Heart left ventricle (tissue), 16 donors: Measurements from ENCODE around the gene ASXL2. TPM values are rescaled to one million over a fixed set of nuclear protein-coding genes. Genes with fewer than 3 reads are reported as not detected.

Experiments used
- ATAC-seq, 4 donors: fragments of 200-7000 bp; cut with Tn5 transposase; one replicate each; pipeline ENCODE4 v1.9.1; 2020 to 2022; ENCODE audit warnings: moderate library complexity in 4 of 4, mild to moderate bottlenecking in 3 of 4, moderate number of reproducible peaks in 1 of 4
- DNase-seq, 5 donors: peaks; one replicate each; pipeline ENCODE4 v3.0.0-alpha.2; 2020
- H3K27ac ChIP-seq, 12 donors: fragments of 200-600 bp; sonication (generic) in 4 of 12; one replicate each; pipeline versions ENCODE4 v1.5.0 to v1.8.0; 2016 to 2022; ENCODE audit warnings: mild to moderate bottlenecking in 2 of 12
- H3K27me3 ChIP-seq, 9 donors: fragments of 200-600 bp; sonication (generic) in 2 of 9; one replicate each; pipeline versions ENCODE4 v1.5.1 to v1.8.0; 2016 to 2022; ENCODE audit warnings: mild to moderate bottlenecking in 3 of 9
- H3K36me3 ChIP-seq, 9 donors: fragments of 200-600 bp; sonication (generic) in 2 of 9; one replicate each; pipeline versions ENCODE4 v1.5.0 to v1.8.0; 2018 to 2022; ENCODE audit warnings: mild to moderate bottlenecking in 2 of 9
- H3K4me1 ChIP-seq, 12 donors: fragments of 200-600 bp; sonication (generic) in 4 of 12; one replicate each; pipeline versions ENCODE4 v1.5.0 to v1.8.0; 2016 to 2022; ENCODE audit warnings: mild to moderate bottlenecking in 3 of 12
- H3K4me3 ChIP-seq, 12 donors: fragments of 200-600 bp; sonication (generic) in 4 of 12; one replicate each; pipeline versions ENCODE4 v1.5.0 to v1.8.0; 2017 to 2022; ENCODE audit warnings: mild to moderate bottlenecking in 9 of 12, moderate library complexity in 4 of 12
- H3K9me3 ChIP-seq, 12 donors: fragments of 200-600 bp; sonication (generic) in 4 of 12; one replicate each; pipeline versions ENCODE4 v1.5.0 to v1.8.0; 2016 to 2022; ENCODE audit warnings: mild to moderate bottlenecking in 1 of 12
- CTCF ChIP-seq, 12 donors: fragments of 200-600 bp; sonication (generic) in 4 of 12; IDR thresholded peaks; one replicate each; pipeline versions ENCODE4 v1.5.0 to v1.8.0; 2018 to 2022; ENCODE audit warnings: antibody characterized with exemption in 12 of 12, mild to moderate bottlenecking in 5 of 12
- POLR2A ChIP-seq, 2 donors: fragments of 450-650 bp; IDR thresholded peaks; one replicate each; pipeline ENCODE4 v1.6.1; 2017; ENCODE audit warnings: antibody characterized with exemption in 2 of 2, mild to moderate bottlenecking in 2 of 2, moderate library complexity in 2 of 2
- WGBS, 4 donors: extraction: QIAGEN DNeasy Blood & Tissue Kit in 2 of 4; methylation state at CpG; one replicate each; pipeline versions ENCODE4 v1.1.5 to v1.1.7; 2013 to 2018; 5-methylcytosine and 5-hydroxymethylcytosine counted together
- intact Hi-C, 10 donors: fragments of 100-400 bp; cut with DNase I; formaldehyde crosslinking; loops; one replicate each; pipeline versions ENCODE4 v1.11.1 to v1.14.2; 2022
- polyA plus RNA-seq, 2 donors: library from polyadenylated mRNA; stranded (reverse); fragments of 200-250 nt; gene quantifications; one replicate each; pipeline ENCODE4 v1.2.3, GENCODE V29; 2013
- total RNA-seq, 9 donors: library from RNA; depleted of rRNA in 2 of 9; stranded (reverse); fragments of >200 nt in 2 of 9; fragmentation: NEBNext Ultra II Directional in 3 of 9; extraction: Animal tissue kit (Norgen Biotek cat#: 25700) in 3 of 9; gene quantifications; one replicate each; pipeline versions ENCODE4 v1.1.0 to v1.2.4, GENCODE V29; 2016 to 2023
- donor health status: ischemic (EF 13 %, LVEDD 7.1; RV severe dilation, severe dysfunction).
- donor health status: healthy with polysubstance abuse.
- donor health status: DM: no; HTN: yes; CAD: no.
- donor health status: DM: no; HTN: no; CAD: no.
- donor health status: ischemic (EF 25% LVEDD 6.9; RV normal size, moderate dysfunction).
- donor health status: ischemic (EF 25% LVEDD 5.7; RV mildly dilated, moderate dysfunction).
- donor health status: healthy.
- donor health status: DM: yes; HTN: yes; CAD: no.
- donor health status: ischemic (EF 35%, LVEDD 5.7; RV mildly dilated, moderate dysfunction).
- donor health status: nonischemic (EF 11% LVEDD 7.7; RV severe dilation, severe dysfunction).
- donor health status: DM: yes; HTN: yes; CAD: no.
- donor health status: PGD.
- donor health status: ischemic (EF 29% LVEDD 5.4; RV normal size, mild dysfunction).
- donor health status: nonischemic (EF 23%, LVEDD 6.1; RV moderate dilation, normal function).

Gene ASXL2
- total and polyA plus RNA-seq, 11 donors, result 1.9 to 35.3 (median 23.0) TPM

GRCh38 chr2:25743132-25743830 lies 135.0 kb downstream of the ASXL2 start:
- ATAC-seq, result no peak
- Histone ChIP-seq H3K27me3 (no peaks in the 10 kb centered on the region), H3K4me1 (peaks cover 0 to 18% (median 4%) of the 10 kb centered on the region in 12 donors), H3K4me3 (no peak overlapping the region), H3K36me3 (peaks cover 0 to 60% (median 47%) of the 10 kb centered on the region in 9 donors), H3K27ac (no peak overlapping the region), H3K9me3 (no peaks in the 10 kb centered on the region)
- intact Hi-C loops, result no loop called here
- no peak for DNase-seq
- 85 to 95% (median 90%) methylated on average over 5 of the region's 5 CpGs for WGBS, 4 donors
- TF ChIP-seq POLR2A (IDR thresholded peaks at IDR 0.05) (no peak), CTCF (IDR thresholded peaks at IDR 0.05) (no peak)

- H3K4me3 ChIP-seq, result no peak overlapping the region
- no peak for DNase-seq
These were observed 135.8 kb downstream of the ASXL2 start for GRCh38 chr2:25742501-25742900.

GRCh38 chr2:25740810-25741381 lies 137.4 kb downstream of the ASXL2 start:
- Histone ChIP-seq H3K27me3 (no peaks in the 10 kb centered on the region), H3K4me1 (peaks cover 0 to 24% (median 5%) of the 10 kb centered on the region in 12 donors), H3K9me3 (no peaks in the 10 kb centered on the region), H3K4me3 (no peak overlapping the region), H3K36me3 (peaks cover 0 to 41% (median 28%) of the 10 kb centered on the region in 9 donors), H3K27ac (no peak overlapping the region)
- DNase-seq (no peak), ATAC-seq (no peak)
- TF ChIP-seq CTCF (IDR thresholded peaks at IDR 0.05), result no peak
- intact Hi-C loops, result no loop called here
- 69 to 77% (median 76%) methylated on average over 6 of the region's 6 CpGs for WGBS, 4 donors

More at GRCh38 chr2:25742501-25742900, 135.8 kb downstream of the ASXL2 start:
- H3K27me3 ChIP-seq, result no peaks in the 10 kb centered on the region
- 86 to 96% (median 92%) methylated on average over 1 of the region's 1 CpG for WGBS, 4 donors
- H3K27ac ChIP-seq, result no peak overlapping the region
- ATAC-seq, result no peak
- no peak for TF ChIP-seq POLR2A (IDR thresholded peaks at IDR 0.05)
- TF ChIP-seq CTCF (IDR thresholded peaks at IDR 0.05), result no peak
- H3K36me3 ChIP-seq, result peaks cover 0 to 54% (median 39%) of the 10 kb centered on the region in 9 donors
- intact Hi-C loops, result no loop called here
- H3K9me3 ChIP-seq, result no peaks in the 10 kb centered on the region
- peaks cover 0 to 24% (median 5%) of the 10 kb centered on the region in 12 donors for H3K4me1 ChIP-seq
